GM23338 (cell line): ENCODE measurements around the gene RNF19B. TPM values are rescaled to one million over a fixed set of nuclear protein-coding genes. Genes with fewer than 3 reads are reported as not detected.

Experiments
- ATAC-seq: fragments of 200-7000 bp; cut with Tn5 transposase; 3 replicates; pipeline ENCODE4 v1.9.1; 2020
- DNase-seq: peaks from one replicate; pipeline ENCODE4 v3.0.0-alpha.2; 2015; ENCODE audit warnings: low spot score
- H2AFZ ChIP-seq: fragments of 200-600 bp; sonication (generic); 2 replicates; pipeline ENCODE4 v1.8.0; 2016; ENCODE audit warnings: antibody characterized with exemption, mild to moderate bottlenecking, moderate library complexity
- H3F3A ChIP-seq: fragments of 200-600 bp; sonication (generic); replicated peaks from 2 replicates; pipeline ENCODE4 v1.8.0; 2017; ENCODE audit warnings: antibody characterized with exemption, mixed run types, low read depth
- H3K27ac ChIP-seq: fragments of 200-600 bp; sonication (generic); 2 replicates; pipeline ENCODE4 v1.6.1; 2016; ENCODE audit warnings: low read depth
- H3K27me3 ChIP-seq: fragments of 200-600 bp; sonication (generic); 2 replicates; pipeline ENCODE4 v1.8.0; 2016; ENCODE audit warnings: mild to moderate bottlenecking, mixed run types, moderate library complexity; ENCODE audit not compliant: insufficient read depth
- H3K36me3 ChIP-seq: fragments of 200-600 bp; sonication (generic); 2 replicates; pipeline ENCODE4 v1.8.0; 2016; ENCODE audit warnings: mild to moderate bottlenecking; ENCODE audit not compliant: insufficient read depth
- H3K4me1 ChIP-seq: fragments of 200-600 bp; sonication (generic); 2 replicates; pipeline ENCODE4 v1.8.0; 2016; ENCODE audit warnings: mild to moderate bottlenecking, moderate library complexity; ENCODE audit not compliant: insufficient read depth
- H3K4me2 ChIP-seq: fragments of 200-600 bp; sonication (generic); 2 replicates; pipeline ENCODE4 v1.7.1; 2017; ENCODE audit warnings: mixed run types
- H3K4me3 ChIP-seq: fragments of 200-600 bp; sonication (generic); 2 replicates; pipeline ENCODE4 v1.6.1; 2016; ENCODE audit warnings: mixed run types
- H3K79me2 ChIP-seq: fragments of 200-600 bp; sonication (generic); replicated peaks from 2 replicates; pipeline ENCODE4 v1.8.0; 2017; ENCODE audit warnings: mild to moderate bottlenecking; ENCODE audit not compliant: insufficient read depth
- H3K9me2 ChIP-seq: fragments of 200-600 bp; sonication (generic); 2 replicates; pipeline ENCODE4 v1.8.0; 2017; ENCODE audit not compliant: insufficient read depth
- H4K20me1 ChIP-seq: fragments of 200-600 bp; sonication (generic); replicated peaks from 2 replicates; pipeline ENCODE4 v1.8.0; 2017; ENCODE audit warnings: mild to moderate bottlenecking; ENCODE audit not compliant: insufficient read depth
- H3K27ac Mint-ChIP-seq: 2 replicates; pipeline ENCODE4 v1.8.0; 2020; ENCODE audit warnings: inconsistent platforms, mild to moderate bottlenecking, moderate library complexity, mixed read lengths
- H3K27me3 Mint-ChIP-seq: 3 replicates; pipeline ENCODE4 v1.8.0; 2022; ENCODE audit warnings: low read depth, mild to moderate bottlenecking, moderate library complexity, mixed read lengths, inconsistent platforms; ENCODE audit not compliant: insufficient read depth, poor library complexity
- H3K36me3 Mint-ChIP-seq: 3 replicates; pipeline ENCODE4 v1.8.0; 2021; ENCODE audit warnings: low read depth, mild to moderate bottlenecking, inconsistent platforms, moderate library complexity, mixed read lengths
- H3K4me1 Mint-ChIP-seq: 3 replicates; pipeline ENCODE4 v1.8.0; 2020; ENCODE audit warnings: mild to moderate bottlenecking, inconsistent platforms, mixed read lengths
- H3K4me3 Mint-ChIP-seq: 3 replicates; pipeline ENCODE4 v1.8.0; 2021; ENCODE audit warnings: moderate library complexity, mild to moderate bottlenecking, inconsistent platforms, mixed read lengths
- H3K9me3 Mint-ChIP-seq: 3 replicates; pipeline ENCODE4 v1.8.0; 2020; ENCODE audit warnings: moderate library complexity, mild to moderate bottlenecking, inconsistent platforms, mixed read lengths
- CREB1 ChIP-seq: fragments of 250-450 bp; sonication (Bioruptor Pico); IDR thresholded peaks from 2 replicates; pipeline ENCODE4 v1.5.0; 2020; ENCODE audit warnings: low read depth, mild to moderate bottlenecking, moderate library complexity
- CTCF ChIP-seq, 2 experiments: fragments of 200-600 bp in 1 of 2; sonication (generic) in 1 of 2; conservative IDR thresholded peaks; 2 replicates each; pipeline versions ENCODE4 v1.5.1 to v1.6.1; 2016 to 2017; ENCODE audit warnings: antibody characterized with exemption in 2 of 2, low read depth in 2 of 2, mild to moderate bottlenecking in 2 of 2, moderate library complexity in 1 of 2
- ETS1 ChIP-seq: IDR thresholded peaks from 2 replicates; pipeline ENCODE4 v1.6.1; 2016; ENCODE audit warnings: antibody characterized with exemption
- EZH2 ChIP-seq: fragments of 200-600 bp; sonication (generic); IDR thresholded peaks from one replicate; pipeline ENCODE4 v1.8.0; 2017; ENCODE audit warnings: antibody characterized with exemption, mild to moderate bottlenecking, low read depth; ENCODE audit not compliant: unreplicated experiment
- EZH2phosphoT487 ChIP-seq: fragments of 200-600 bp; sonication (generic); IDR thresholded peaks from one replicate; pipeline ENCODE4 v1.8.1; 2018; ENCODE audit warnings: antibody characterized with exemption; ENCODE audit not compliant: unreplicated experiment
- JUNB ChIP-seq: IDR thresholded peaks from one replicate; pipeline ENCODE4 v1.6.1; 2016; ENCODE audit warnings: antibody characterized with exemption; ENCODE audit not compliant: unreplicated experiment
- NANOG ChIP-seq: IDR thresholded peaks from 2 replicates; pipeline ENCODE4 v1.6.1; 2016; ENCODE audit warnings: antibody characterized with exemption, borderline replicate concordance
- POLR2AphosphoS5 ChIP-seq: IDR thresholded peaks from 2 replicates; pipeline ENCODE4 v1.6.1; 2016; ENCODE audit warnings: antibody characterized with exemption, low read depth
- REST ChIP-seq: IDR thresholded peaks from one replicate; pipeline ENCODE4 v1.6.1; 2018; ENCODE audit warnings: antibody characterized with exemption; ENCODE audit not compliant: unreplicated experiment
- STAT1 ChIP-seq: IDR thresholded peaks from one replicate; pipeline ENCODE4 v1.6.1; 2016; ENCODE audit warnings: antibody characterized with exemption; ENCODE audit not compliant: unreplicated experiment
- ZNF114 ChIP-seq: fragments of 250-450 bp; sonication (Bioruptor Pico); IDR thresholded peaks from 2 replicates; pipeline ENCODE4 v1.5.0; 2020; ENCODE audit warnings: mild to moderate bottlenecking, moderate library complexity
- ZNF331 ChIP-seq: fragments of 250-450 bp; sonication (Bioruptor Pico); IDR thresholded peaks from 2 replicates; pipeline ENCODE4 v1.5.0; 2020; ENCODE audit warnings: low read depth, mild to moderate bottlenecking, moderate library complexity
- ZNF462 ChIP-seq: fragments of 250-450 bp; sonication (Bioruptor Pico); IDR thresholded peaks from 2 replicates; pipeline ENCODE4 v1.5.0; 2020; ENCODE audit warnings: mild to moderate bottlenecking, moderate library complexity
- polyA plus RNA-seq: library from polyadenylated mRNA; unstranded; fragments of >200 nt; fragmentation: Nextera tagmentation; extraction: Ambion mirVana; gene quantifications from 2 replicates; pipeline ENCODE4 v1.2.1, GENCODE V29; 2016
- total RNA-seq: library from RNA; depleted of rRNA; stranded (reverse); fragments of >200 nt; shearing (Covaris generic); gene quantifications from 2 replicates; pipeline ENCODE4 v1.2.3, GENCODE V29; 2014

Gene RNF19B
- total and polyA plus RNA-seq, 2 experiments from 2014 or later, result 2.9 to 11.9 TPM

- H3K9me3 Mint-ChIP-seq, result no peaks in the 10 kb centered on the region
- DNase-seq (no peak), ATAC-seq (no peak)
- peak overlapping the region; percentile 79 for H3K4me3 Mint-ChIP-seq
- Histone ChIP-seq H3F3A (no peaks in the 10 kb centered on the region), H4K20me1 (no peaks in the 10 kb centered on the region), H3K9me2 (no peaks in the 10 kb centered on the region), H3K4me3 (peak overlapping the region; percentile 65), H3K4me2 (peak overlapping the region; percentile 82), H3K79me2 (no peaks in the 10 kb centered on the region), H3K27ac (no peak overlapping the region), H3K27me3 (peaks cover 53% of the 10 kb centered on the region), H3K4me1 (peaks cover 7% of the 10 kb centered on the region; the same call in 1 of the 2 replicates), H3K36me3 (no peaks in the 10 kb centered on the region), H2AFZ (peak overlapping the region; percentile 84)
- H3K27me3 Mint-ChIP-seq, result peaks cover 41% of the 10 kb centered on the region
- no peak for TF ChIP-seq POLR2AphosphoS5
- no peak for TF ChIP-seq REST
- no peak for TF ChIP-seq EZH2phosphoT487
- TF ChIP-seq EZH2, result no peak
- TF ChIP-seq NANOG, result no peak
- TF ChIP-seq CREB1 (CRISPR knock-in tag), result no peak
- no peak for TF ChIP-seq ZNF331 (CRISPR knock-in tag)
- TF ChIP-seq ZNF462, result no peak
- TF ChIP-seq CTCF (conservative IDR thresholded peaks at IDR 0.05; ENCODE audit: low read depth in 2 of 2), result no peak
- no peak for TF ChIP-seq JUNB
- no peak for TF ChIP-seq STAT1
- TF ChIP-seq ETS1, result no peak
- no peak for TF ChIP-seq ZNF114 (CRISPR knock-in tag)
- peaks cover 7% of the 10 kb centered on the region; the same call in 2 of the 3 replicates for H3K4me1 Mint-ChIP-seq
- no peaks in the 10 kb centered on the region for H3K36me3 Mint-ChIP-seq
- no peak overlapping the region for H3K27ac Mint-ChIP-seq
These were observed 62.6 kb downstream of the RNF19B start for GRCh38 chr1:32901823-32902534.
